HepG2 (cell line): ENCODE data around the gene NCKAP1. TPM values are rescaled to one million over a fixed set of nuclear protein-coding genes. Genes with fewer than 3 reads are reported as not detected.

Source experiments
- ATAC-seq: fragments of 200-7000 bp; cut with Tn5 transposase; 3 replicates; pipeline ENCODE4 v1.9.1; 2020; ENCODE audit warnings: mild to moderate bottlenecking, moderate library complexity
- BruUV-seq: library from RNA; stranded (reverse); fragments of 400-500 nt; replicated peaks from 2 replicates; lab custom pipeline; 2021; lab: Mats Ljungman, UMichigan
- CTCF ChIA-PET: fragments of 300-600 bp; formaldehyde crosslinking; extraction: SDS; loops from one replicate; lab custom pipeline; 2021; ENCODE audit warnings: low total read pairs, inconsistent platforms, low intra/inter-chr PET ratio; lab: Yijun Ruan, JAX
- POLR2A ChIA-PET: fragments of 350-600 bp; sonication (Branson Sonifier 250); formaldehyde crosslinking; loops from one replicate; lab custom pipeline; 2020; ENCODE audit warnings: antibody characterized with exemption, inconsistent platforms; lab: Yijun Ruan, JAX
- DNase-seq: peaks from one replicate; pipeline ENCODE4 v3.0.0-alpha.2; 2015; ENCODE audit warnings: low spot score
- FAIRE-seq: peaks from 3 replicates; lab custom pipeline; 2011; peaks lifted over from hg19 to GRCh38; lab: Jason Lieb, UNC
- H2AFZ ChIP-seq: one replicate; pipeline ENCODE4 v1.6.1; 2011; ENCODE audit warnings: low read length, inconsistent platforms
- H3K27ac ChIP-seq: fragments of 300-600 bp; 3 replicates; pipeline ENCODE4 v1.8.0; 2011; ENCODE audit warnings: mixed run types, mild to moderate bottlenecking, mixed read lengths, low read length, inconsistent platforms; ENCODE audit not compliant: insufficient read depth; ENCODE audit errors: extremely low read length
- H3K27me3 ChIP-seq, 2 experiments: fragments of 200-600 bp in 1 of 2; 2 replicates in 1 of 2; 3 replicates in 1 of 2; pipeline versions ENCODE4 v1.6.0 to v1.8.0; 2011; ENCODE audit warnings: low read length in 2 of 2, mild to moderate bottlenecking in 2 of 2, moderate library complexity in 2 of 2, inconsistent platforms in 1 of 2; ENCODE audit not compliant: insufficient read depth in 2 of 2, control insufficient read depth in 1 of 2
- H3K36me3 ChIP-seq, 2 experiments: fragments of 200-600 bp in 1 of 2; replicated peaks in 1 of 2; 2 replicates in 1 of 2; 3 replicates in 1 of 2; pipeline versions ENCODE4 v1.5.1 to v1.8.0; 2011; ENCODE audit warnings: low read length in 2 of 2, inconsistent platforms in 1 of 2; ENCODE audit not compliant: insufficient read depth in 2 of 2, control insufficient read depth in 1 of 2
- H3K4me1 ChIP-seq: 2 replicates; pipeline ENCODE4 v1.5.1; 2012; ENCODE audit warnings: low read length, inconsistent platforms; ENCODE audit not compliant: insufficient read depth
- H3K4me2 ChIP-seq: 2 replicates; pipeline ENCODE4 v1.6.0; 2011; ENCODE audit warnings: low read depth, low read length, inconsistent platforms
- H3K4me3 ChIP-seq, 3 experiments: fragments of 200-600 bp in 1 of 3; sonication (generic), shearing (Covaris generic) in 1 of 3; replicated peaks in 1 of 3; 2 replicates each; pipeline ENCODE4 v1.5.1; 2011 to 2016; ENCODE audit warnings: low read length in 3 of 3, inconsistent platforms in 2 of 3, low read depth in 2 of 3, mild to moderate bottlenecking in 2 of 3, control low read depth in 1 of 3, mixed read lengths in 1 of 3; ENCODE audit not compliant: insufficient read depth in 1 of 3
- H3K79me2 ChIP-seq: one replicate; pipeline ENCODE4 v1.6.1; 2011; ENCODE audit warnings: low read length, inconsistent platforms; ENCODE audit not compliant: insufficient read depth
- H3K9ac ChIP-seq: 2 replicates; pipeline ENCODE4 v1.6.0; 2011; ENCODE audit warnings: mild to moderate bottlenecking, low read depth, low read length, inconsistent platforms; ENCODE audit not compliant: insufficient read depth
- H3K9me3 ChIP-seq: 2 replicates; pipeline ENCODE4 v1.5.1; 2012; ENCODE audit warnings: mild to moderate bottlenecking, low read length
- H4K20me1 ChIP-seq: 2 replicates; pipeline ENCODE4 v1.6.0; 2011; ENCODE audit warnings: inconsistent platforms, mild to moderate bottlenecking, low read length, moderate library complexity; ENCODE audit not compliant: insufficient read depth
- KMT2B ChIP-seq: IDR thresholded peaks from 2 replicates; pipeline ENCODE4 v1.6.1; 2016; ENCODE audit warnings: missing genetic modification reagents, missing compliant biosample characterization
- MAFF ChIP-seq: IDR thresholded peaks from 2 replicates; pipeline ENCODE4 v1.6.1; 2011; ENCODE audit warnings: low read depth, low read length, improper control_type of control experiment
- MAFK ChIP-seq, 2 experiments: IDR thresholded peaks in 1 of 2; conservative IDR thresholded peaks in 1 of 2; 2 replicates each; pipeline ENCODE4 v1.6.1; 2011; ENCODE audit warnings: improper control_type of control experiment in 2 of 2, low read length in 2 of 2
- MTA1 ChIP-seq: sonication (generic); formaldehyde crosslinking; IDR thresholded peaks from 2 replicates; pipeline ENCODE4 v1.4.0; 2020; ENCODE audit warnings: missing genetic modification reagents, mild to moderate bottlenecking, borderline replicate concordance
- NCOR1 ChIP-seq: fragments of 200-600 bp; sonication (generic); IDR thresholded peaks from 2 replicates; pipeline ENCODE4 v1.7.0; 2017; ENCODE audit warnings: antibody characterized with exemption, low read length, borderline replicate concordance
- TFAP4 ChIP-seq: sonication (generic); IDR thresholded peaks from 2 replicates; pipeline ENCODE4 v1.6.1; 2016; ENCODE audit warnings: low read depth, borderline replicate concordance
- ZBTB37 ChIP-seq: sonication (generic); formaldehyde crosslinking; IDR thresholded peaks from 2 replicates; pipeline ENCODE4 v1.4.0; 2020; ENCODE audit warnings: mild to moderate bottlenecking, missing genetic modification reagents
- ZNF121 ChIP-seq: sonication (generic); formaldehyde crosslinking; IDR thresholded peaks from 2 replicates; pipeline ENCODE4 v1.5.0; 2020; ENCODE audit warnings: mild to moderate bottlenecking, missing genetic modification reagents
- ZNF468 ChIP-seq: sonication (generic); formaldehyde crosslinking; IDR thresholded peaks from 2 replicates; pipeline ENCODE4 v1.8.0; 2022; ENCODE audit warnings: mild to moderate bottlenecking, moderate library complexity, missing genetic modification reagents
- WGBS: methylation state at CpG from one replicate; pipeline ENCODE4 v1.1.6; 2017; ENCODE audit warnings: low lambda C conversion rate; 5-methylcytosine and 5-hydroxymethylcytosine counted together
- in situ Hi-C: cut with HindIII; loops from 2 replicates; pipeline ENCODE4 v1.10.0; 2017; ENCODE audit warnings: low pct_unique_long_range_greater_than_20kb; ENCODE audit not compliant: extremely low pct_ligation_motif_present
- intact Hi-C: fragments of 100-400 bp; cut with micrococcal nuclease; formaldehyde crosslinking; loops from one replicate; pipeline ENCODE4 v1.10.0; 2022; ENCODE audit not compliant: unreplicated experiment
- polyA plus RNA-seq, 8 experiments: library from polyadenylated mRNA; depleted of rRNA in 3 of 8; stranded (reverse) in 7 of 8; unstranded in 1 of 8; fragments of >200 nt; fragmentation: Illumina TruSeq in 4 of 8; extraction: Trizol in 4 of 8; gene quantifications; 2 replicates each; pipeline versions ENCODE4 v1.2.1 to v1.2.3, GENCODE V29; 2011 to 2016; ENCODE audit warnings: low read depth in 4 of 8, missing spikeins in 1 of 8, mixed read lengths in 1 of 8; ENCODE audit not compliant: insufficient read depth in 1 of 8
- total RNA-seq, 5 experiments: library from RNA; depleted of rRNA; stranded (reverse); fragments of >200 nt; fragmentation: Illumina TruSeq; extraction: Trizol; gene quantifications; 2 replicates each; pipeline ENCODE4 v1.2.3, GENCODE V29; 2016; ENCODE audit warnings: low read depth in 1 of 5
- TF ChIP-seq, protein P1 (sequence below): fragments of 450-650 bp; IDR thresholded peaks from 2 replicates; pipeline ENCODE4 v1.6.1; 2016
- TF ChIP-seq, protein P2 (sequence below): sonication (generic); formaldehyde crosslinking; IDR thresholded peaks from 2 replicates; pipeline ENCODE4 v1.5.0; 2020; ENCODE audit warnings: mild to moderate bottlenecking, missing genetic modification reagents

Gene NCKAP1
- total and polyA plus RNA-seq, 2 of the 13 experiments (the other 11 are each of a cell fraction or from before 2014, with no cell fraction given) = 72.1 to 96.3 TPM

DNA sequence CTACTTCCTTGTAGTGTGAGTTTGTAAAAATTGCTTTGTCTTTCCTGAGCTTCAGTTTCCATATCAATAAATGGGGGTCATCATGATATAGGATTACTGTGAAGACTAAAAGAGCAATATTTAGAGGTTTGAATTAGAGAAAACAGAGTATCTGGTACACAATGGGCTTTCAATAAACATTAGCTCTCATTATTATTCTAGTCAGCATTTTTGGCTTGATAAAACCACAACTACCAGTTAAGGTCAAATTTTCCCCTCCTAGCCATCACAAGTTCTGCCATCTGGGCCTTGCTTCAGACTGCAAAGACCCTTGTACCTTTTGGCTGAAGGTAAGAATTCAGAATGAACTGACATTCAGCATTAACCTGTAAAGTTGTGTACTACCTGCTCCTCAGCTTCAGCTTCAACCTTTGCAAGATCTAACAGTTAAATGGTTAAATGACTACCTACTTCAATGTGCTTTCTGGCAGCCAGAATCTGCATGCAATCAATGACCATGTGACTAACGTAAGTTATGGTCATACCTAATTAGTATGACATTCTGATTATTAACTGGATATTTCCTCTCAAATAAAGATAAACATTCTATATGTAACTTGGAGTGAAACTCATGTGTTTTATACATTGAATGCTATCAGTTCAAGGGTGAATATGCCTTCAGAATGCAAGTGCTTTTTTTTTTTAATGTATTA, 119.2 kb downstream of the NCKAP1 start:
- Histone ChIP-seq H3K36me3 (peaks cover 0 to 29% of the 10 kb centered on the region in 2 experiments; a peak in 3 of 5 replicates), H3K9me3 (no peaks in the 10 kb centered on the region), H3K27ac (no peak overlapping the region), H3K27me3 (no peaks in the 10 kb centered on the region), H3K4me2 (no peak overlapping the region), H3K9ac (no peak overlapping the region), H3K79me2 (no peaks in the 10 kb centered on the region), H3K4me1 (no peaks in the 10 kb centered on the region), H2AFZ (no peak overlapping the region), H4K20me1 (no peaks in the 10 kb centered on the region), H3K4me3 (no peak overlapping the region)
- in situ Hi-C loops (no loop called here), intact Hi-C loops (no loop called here)
- ChIA-PET CTCF (no interaction called here), POLR2A (no interaction called here)
- ATAC-seq (no peak), FAIRE-seq (no peak), DNase-seq (no peak)
- TF ChIP-seq ZNF468 (CRISPR knock-in tag) (no peak), MTA1 (CRISPR knock-in tag) (no peak), TFAP4 (no peak), MAFK (conservative IDR thresholded peaks at IDR 0.05 in 1 of 2, IDR thresholded peaks at IDR 0.05 in 1 of 2; ENCODE audit: low read length in 2 of 2) (peak; percentile 64 to 84), KMT2B (CRISPR knock-in tag) (no peak), NCOR1 (no peak), ZBTB37 (CRISPR knock-in tag) (no peak), ZNF121 (no peak), MAFF (peak; percentile 74)
- TF ChIP-seq, protein P1, sequence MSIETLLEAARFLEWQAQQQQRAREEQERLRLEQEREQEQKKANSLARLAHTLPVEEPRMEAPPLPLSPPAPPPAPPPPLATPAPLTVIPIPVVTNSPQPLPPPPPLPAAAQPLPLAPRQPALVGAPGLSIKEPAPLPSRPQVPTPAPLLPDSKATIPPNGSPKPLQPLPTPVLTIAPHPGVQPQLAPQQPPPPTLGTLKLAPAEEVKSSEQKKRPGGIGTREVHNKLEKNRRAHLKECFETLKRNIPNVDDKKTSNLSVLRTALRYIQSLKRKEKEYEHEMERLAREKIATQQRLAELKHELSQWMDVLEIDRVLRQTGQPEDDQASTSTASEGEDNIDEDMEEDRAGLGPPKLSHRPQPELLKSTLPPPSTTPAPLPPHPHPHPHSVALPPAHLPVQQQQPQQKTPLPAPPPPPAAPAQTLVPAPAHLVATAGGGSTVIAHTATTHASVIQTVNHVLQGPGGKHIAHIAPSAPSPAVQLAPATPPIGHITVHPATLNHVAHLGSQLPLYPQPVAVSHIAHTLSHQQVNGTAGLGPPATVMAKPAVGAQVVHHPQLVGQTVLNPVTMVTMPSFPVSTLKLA = peak; percentile 79
- TF ChIP-seq, protein P2, sequence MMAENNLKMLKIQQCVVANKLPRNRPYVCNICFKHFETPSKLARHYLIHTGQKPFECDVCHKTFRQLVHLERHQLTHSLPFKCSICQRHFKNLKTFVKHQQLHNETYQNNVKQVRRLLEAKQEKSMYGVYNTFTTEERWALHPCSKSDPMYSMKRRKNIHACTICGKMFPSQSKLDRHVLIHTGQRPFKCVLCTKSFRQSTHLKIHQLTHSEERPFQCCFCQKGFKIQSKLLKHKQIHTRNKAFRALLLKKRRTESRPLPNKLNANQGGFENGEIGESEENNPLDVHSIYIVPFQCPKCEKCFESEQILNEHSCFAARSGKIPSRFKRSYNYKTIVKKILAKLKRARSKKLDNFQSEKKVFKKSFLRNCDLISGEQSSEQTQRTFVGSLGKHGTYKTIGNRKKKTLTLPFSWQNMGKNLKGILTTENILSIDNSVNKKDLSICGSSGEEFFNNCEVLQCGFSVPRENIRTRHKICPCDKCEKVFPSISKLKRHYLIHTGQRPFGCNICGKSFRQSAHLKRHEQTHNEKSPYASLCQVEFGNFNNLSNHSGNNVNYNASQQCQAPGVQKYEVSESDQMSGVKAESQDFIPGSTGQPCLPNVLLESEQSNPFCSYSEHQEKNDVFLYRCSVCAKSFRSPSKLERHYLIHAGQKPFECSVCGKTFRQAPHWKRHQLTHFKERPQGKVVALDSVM (CRISPR knock-in tag) = no peak
- WGBS = 100% methylated on average over 1 of the region's 1 CpG
- no TSS peak for BruUV-seq
